Measurements from ENCODE around the gene IDH3G.

GRCh38 chrX:153831429-153832150 lies 37.4 kb upstream of the IDH3G start:
- no peak for TF ChIP-seq CTCF (IDR thresholded peaks at IDR 0.05; ENCODE audit: low read length)
- no peak for TF ChIP-seq EZH2 (IDR thresholded peaks at IDR 0.05; ENCODE audit: borderline replicate concordance, low read length)

Data from OCI-LY1 (cell line).